Liver (tissue), 3 donors: ENCODE data around the gene SRGAP2.
"Not testable (repeated sequence)": the region's sequence is repeated elsewhere in the genome, so short reads cannot be mapped to it uniquely, and the experiment has no call there.

Experiments
- ATF3 ChIP-seq: IDR thresholded peaks from 2 replicates; pipeline ENCODE4 v1.6.1; 2016; ENCODE audit warnings: antibody characterized with exemption
- EGR1 ChIP-seq, 2 donors: IDR thresholded peaks; 2 replicates each; pipeline ENCODE4 v1.6.1; 2016 to 2018; ENCODE audit warnings: antibody characterized with exemption in 2 of 2, low read depth in 2 of 2
- FOXA1 ChIP-seq: IDR thresholded peaks from 2 replicates; pipeline ENCODE4 v1.6.1; 2016; ENCODE audit warnings: antibody characterized with exemption
- GABPA ChIP-seq, 2 donors: IDR thresholded peaks in 1 of 2; conservative IDR thresholded peaks in 1 of 2; 2 replicates each; pipeline ENCODE4 v1.6.1; 2016; ENCODE audit warnings: antibody characterized with exemption in 2 of 2, mild to moderate bottlenecking in 1 of 2, moderate library complexity in 1 of 2
- HNF4G ChIP-seq: IDR thresholded peaks from 2 replicates; pipeline ENCODE4 v1.6.1; 2016; ENCODE audit warnings: antibody characterized with exemption
- JUND ChIP-seq, 2 donors: IDR thresholded peaks; 2 replicates each; pipeline ENCODE4 v1.6.1; 2016; ENCODE audit warnings: antibody characterized with exemption in 2 of 2
- MAX ChIP-seq: IDR thresholded peaks from 2 replicates; pipeline ENCODE4 v1.6.1; 2016; ENCODE audit warnings: antibody characterized with exemption
- RAD21 ChIP-seq, 2 donors: IDR thresholded peaks; 2 replicates each; pipeline ENCODE4 v1.6.1; 2016; ENCODE audit warnings: antibody characterized with exemption in 2 of 2, mild to moderate bottlenecking in 2 of 2
- SP1 ChIP-seq: IDR thresholded peaks from 2 replicates; pipeline ENCODE4 v1.6.1; 2018; ENCODE audit warnings: antibody characterized with exemption, mild to moderate bottlenecking
- TAF1 ChIP-seq: conservative IDR thresholded peaks from 2 replicates; pipeline ENCODE4 v1.6.1; 2016; ENCODE audit warnings: antibody characterized with exemption, mild to moderate bottlenecking
- YY1 ChIP-seq: IDR thresholded peaks from 2 replicates; pipeline ENCODE4 v1.6.1; 2016; ENCODE audit warnings: antibody characterized with exemption, mild to moderate bottlenecking
- TF ChIP-seq, protein P1 (sequence below): fragments of 150-350 bp; IDR thresholded peaks from 2 replicates; pipeline ENCODE4 v1.5.1; 2017; ENCODE audit warnings: improper control_type of control experiment, low read depth, low read length; ENCODE audit not compliant: missing input control
- TF ChIP-seq, protein P2 (sequence below): IDR thresholded peaks from 2 replicates; pipeline ENCODE4 v1.6.1; 2016; ENCODE audit warnings: antibody characterized with exemption
- TF ChIP-seq, protein P3 (sequence below): IDR thresholded peaks from 2 replicates; pipeline ENCODE4 v1.6.1; 2016; ENCODE audit warnings: antibody characterized with exemption, mild to moderate bottlenecking
- donor health status: healthy.
- donor health status: healthy.

DNA sequence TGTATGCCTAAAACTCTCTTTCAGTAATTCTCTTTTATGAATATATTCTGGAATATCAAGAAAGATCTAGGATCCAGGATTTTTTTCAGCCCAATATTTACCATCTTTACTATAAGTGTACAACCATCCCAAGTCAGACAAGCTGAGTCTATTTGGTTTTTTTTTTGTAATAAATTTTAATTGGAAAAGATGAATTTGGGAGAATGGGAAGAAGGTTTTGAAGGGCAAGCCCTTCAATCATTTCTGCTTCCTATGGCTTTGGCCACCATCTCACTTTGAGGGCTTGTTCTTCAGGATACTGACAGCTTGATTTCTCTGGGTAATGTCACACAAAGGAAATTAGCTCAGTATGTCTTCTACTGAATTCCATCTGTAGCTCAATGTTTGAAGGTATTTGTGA is 23.7 kb upstream of the SRGAP2 start:
- TF ChIP-seq, protein P1, sequence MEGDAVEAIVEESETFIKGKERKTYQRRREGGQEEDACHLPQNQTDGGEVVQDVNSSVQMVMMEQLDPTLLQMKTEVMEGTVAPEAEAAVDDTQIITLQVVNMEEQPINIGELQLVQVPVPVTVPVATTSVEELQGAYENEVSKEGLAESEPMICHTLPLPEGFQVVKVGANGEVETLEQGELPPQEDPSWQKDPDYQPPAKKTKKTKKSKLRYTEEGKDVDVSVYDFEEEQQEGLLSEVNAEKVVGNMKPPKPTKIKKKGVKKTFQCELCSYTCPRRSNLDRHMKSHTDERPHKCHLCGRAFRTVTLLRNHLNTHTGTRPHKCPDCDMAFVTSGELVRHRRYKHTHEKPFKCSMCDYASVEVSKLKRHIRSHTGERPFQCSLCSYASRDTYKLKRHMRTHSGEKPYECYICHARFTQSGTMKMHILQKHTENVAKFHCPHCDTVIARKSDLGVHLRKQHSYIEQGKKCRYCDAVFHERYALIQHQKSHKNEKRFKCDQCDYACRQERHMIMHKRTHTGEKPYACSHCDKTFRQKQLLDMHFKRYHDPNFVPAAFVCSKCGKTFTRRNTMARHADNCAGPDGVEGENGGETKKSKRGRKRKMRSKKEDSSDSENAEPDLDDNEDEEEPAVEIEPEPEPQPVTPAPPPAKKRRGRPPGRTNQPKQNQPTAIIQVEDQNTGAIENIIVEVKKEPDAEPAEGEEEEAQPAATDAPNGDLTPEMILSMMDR: not testable (repeated sequence)
- TF ChIP-seq TAF1; YY1; FOXA1; EGR1 (IDR thresholded peaks at IDR 0.05; ENCODE audit: low read depth in 2 of 2); SP1; GABPA (IDR thresholded peaks at IDR 0.05 in 1 of 2, conservative IDR thresholded peaks at IDR 0.05 in 1 of 2); MAX; JUND (IDR thresholded peaks at IDR 0.05); ATF3; RAD21 (IDR thresholded peaks at IDR 0.05); HNF4G: not testable (repeated sequence)
- TF ChIP-seq, protein P2, sequence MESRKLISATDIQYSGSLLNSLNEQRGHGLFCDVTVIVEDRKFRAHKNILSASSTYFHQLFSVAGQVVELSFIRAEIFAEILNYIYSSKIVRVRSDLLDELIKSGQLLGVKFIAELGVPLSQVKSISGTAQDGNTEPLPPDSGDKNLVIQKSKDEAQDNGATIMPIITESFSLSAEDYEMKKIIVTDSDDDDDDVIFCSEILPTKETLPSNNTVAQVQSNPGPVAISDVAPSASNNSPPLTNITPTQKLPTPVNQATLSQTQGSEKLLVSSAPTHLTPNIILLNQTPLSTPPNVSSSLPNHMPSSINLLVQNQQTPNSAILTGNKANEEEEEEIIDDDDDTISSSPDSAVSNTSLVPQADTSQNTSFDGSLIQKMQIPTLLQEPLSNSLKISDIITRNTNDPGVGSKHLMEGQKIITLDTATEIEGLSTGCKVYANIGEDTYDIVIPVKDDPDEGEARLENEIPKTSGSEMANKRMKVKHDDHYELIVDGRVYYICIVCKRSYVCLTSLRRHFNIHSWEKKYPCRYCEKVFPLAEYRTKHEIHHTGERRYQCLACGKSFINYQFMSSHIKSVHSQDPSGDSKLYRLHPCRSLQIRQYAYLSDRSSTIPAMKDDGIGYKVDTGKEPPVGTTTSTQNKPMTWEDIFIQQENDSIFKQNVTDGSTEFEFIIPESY: not testable (repeated sequence)
- TF ChIP-seq, protein P3, sequence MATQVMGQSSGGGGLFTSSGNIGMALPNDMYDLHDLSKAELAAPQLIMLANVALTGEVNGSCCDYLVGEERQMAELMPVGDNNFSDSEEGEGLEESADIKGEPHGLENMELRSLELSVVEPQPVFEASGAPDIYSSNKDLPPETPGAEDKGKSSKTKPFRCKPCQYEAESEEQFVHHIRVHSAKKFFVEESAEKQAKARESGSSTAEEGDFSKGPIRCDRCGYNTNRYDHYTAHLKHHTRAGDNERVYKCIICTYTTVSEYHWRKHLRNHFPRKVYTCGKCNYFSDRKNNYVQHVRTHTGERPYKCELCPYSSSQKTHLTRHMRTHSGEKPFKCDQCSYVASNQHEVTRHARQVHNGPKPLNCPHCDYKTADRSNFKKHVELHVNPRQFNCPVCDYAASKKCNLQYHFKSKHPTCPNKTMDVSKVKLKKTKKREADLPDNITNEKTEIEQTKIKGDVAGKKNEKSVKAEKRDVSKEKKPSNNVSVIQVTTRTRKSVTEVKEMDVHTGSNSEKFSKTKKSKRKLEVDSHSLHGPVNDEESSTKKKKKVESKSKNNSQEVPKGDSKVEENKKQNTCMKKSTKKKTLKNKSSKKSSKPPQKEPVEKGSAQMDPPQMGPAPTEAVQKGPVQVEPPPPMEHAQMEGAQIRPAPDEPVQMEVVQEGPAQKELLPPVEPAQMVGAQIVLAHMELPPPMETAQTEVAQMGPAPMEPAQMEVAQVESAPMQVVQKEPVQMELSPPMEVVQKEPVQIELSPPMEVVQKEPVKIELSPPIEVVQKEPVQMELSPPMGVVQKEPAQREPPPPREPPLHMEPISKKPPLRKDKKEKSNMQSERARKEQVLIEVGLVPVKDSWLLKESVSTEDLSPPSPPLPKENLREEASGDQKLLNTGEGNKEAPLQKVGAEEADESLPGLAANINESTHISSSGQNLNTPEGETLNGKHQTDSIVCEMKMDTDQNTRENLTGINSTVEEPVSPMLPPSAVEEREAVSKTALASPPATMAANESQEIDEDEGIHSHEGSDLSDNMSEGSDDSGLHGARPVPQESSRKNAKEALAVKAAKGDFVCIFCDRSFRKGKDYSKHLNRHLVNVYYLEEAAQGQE: not testable (repeated sequence)
